ENCODE data around the gene NOP58. TPM values are rescaled to one million over a fixed set of nuclear protein-coding genes. Genes with fewer than 3 reads are reported as not detected.
A peak's percentile ranks its signal among the peaks of the same experiment; 100 is the strongest.

The NOP58 gene
- total and polyA plus RNA-seq, 10 of the 15 experiments (the other 5 are each of a cell fraction or from before 2014, with no cell fraction given) = 131 to 327 (median 217) TPM

DNA sequence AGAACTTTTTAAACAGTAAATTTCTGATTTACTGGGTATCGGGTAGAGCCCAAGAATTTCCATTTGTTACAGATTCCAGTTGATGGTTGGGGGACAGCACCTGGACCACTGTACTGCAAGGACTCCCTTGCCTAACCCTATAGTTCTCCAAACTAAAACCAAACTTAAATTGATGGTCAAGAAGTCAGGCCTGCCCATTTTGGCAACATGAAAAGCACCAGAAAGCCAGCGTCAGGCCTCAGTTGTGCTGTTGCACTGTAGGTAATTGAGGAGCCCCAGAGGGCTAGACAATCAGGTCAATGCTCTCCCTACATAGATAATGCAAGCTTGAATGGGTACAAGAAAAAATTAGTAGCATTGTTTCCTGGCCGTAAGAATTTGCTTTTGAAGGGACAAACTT lies 40.5 kb downstream of the NOP58 start:
- Histone ChIP-seq H3K9ac (ENCODE audit: control insufficient read depth, insufficient read depth, low read length) (no peak overlapping the region), H4K20me1 (ENCODE audit: control insufficient read depth, insufficient read depth) (no peaks in the 10 kb centered on the region), H3K27ac (ENCODE audit: control insufficient read depth, insufficient read depth) (no peak overlapping the region), H3K4me1 (ENCODE audit: control insufficient read depth, insufficient read depth, low read length) (no peaks in the 10 kb centered on the region), H3K79me2 (ENCODE audit: control insufficient read depth, insufficient read depth, low read length) (no peaks in the 10 kb centered on the region), H2AFZ (ENCODE audit: control insufficient read depth, low read depth, low read length) (no peak overlapping the region), H3K36me3 (ENCODE audit: control insufficient read depth in 2 of 2, insufficient read depth in 2 of 2, low read length in 1 of 2) (peaks cover 10 to 39% of the 10 kb centered on the region in 2 experiments), H3K9me3 (replicated peaks; ENCODE audit: control insufficient read depth, insufficient read depth, low read length) (no peaks in the 10 kb centered on the region), H3K4me2 (ENCODE audit: control insufficient read depth, insufficient read depth) (no peak overlapping the region), H3K4me3 (no peak overlapping the region), H3K27me3 (replicated peaks in 1 of 2; ENCODE audit: control insufficient read depth in 2 of 2, insufficient read depth in 2 of 2, low read length in 1 of 2) (no peaks in the 10 kb centered on the region)
- 96% methylated on average over 3 of the region's 3 CpGs for WGBS (ENCODE audit: insufficient coverage, insufficient replicate concordance, low lambda C conversion rate, missing lambda C conversion rate)
- in situ Hi-C loops (cut with MboI) = no loop called here
- BruUV-seq (replicated peaks) = no TSS peak
- CTCF ChIA-PET = interaction anchor here (1.2 kb wide), 1 partner anchor 11 kb away, joined by 4 read pairs; no protein-coding TSS in a partner anchor
- intact Hi-C loops (cut with micrococcal nuclease; ENCODE audit: unreplicated experiment) = no loop called here
- DNase-seq (ENCODE audit: low read depth, low spot score) = no peak
- POLR2A ChIA-PET = no interaction called here
- no peak for FAIRE-seq
- TF ChIP-seq POLR2A (IDR thresholded peaks at IDR 0.05; ENCODE audit: low read depth, low read length) (0 out of 2 replicates have a peak, but pooled peaks have one; percentile 34), NR2C2 (IDR thresholded peaks at IDR 0.05; ENCODE audit: borderline replicate concordance, control insufficient read depth, insufficient read length, low read depth) (no peak), SP1 (IDR thresholded peaks at IDR 0.05; ENCODE audit: low read depth, low read length) (no peak), RELA (IDR thresholded peaks at IDR 0.05; ENCODE audit: borderline replicate concordance, partially characterized antibody) (no peak), POLR2AphosphoS5 (IDR thresholded peaks at IDR 0.05; ENCODE audit: low read length) (peak; percentile 32; the same call in 1 of the 2 replicates), RCOR1 (conservative IDR thresholded peaks at IDR 0.05; ENCODE audit: low read depth, low read length) (no peak)
- TF ChIP-seq, protein P1, sequence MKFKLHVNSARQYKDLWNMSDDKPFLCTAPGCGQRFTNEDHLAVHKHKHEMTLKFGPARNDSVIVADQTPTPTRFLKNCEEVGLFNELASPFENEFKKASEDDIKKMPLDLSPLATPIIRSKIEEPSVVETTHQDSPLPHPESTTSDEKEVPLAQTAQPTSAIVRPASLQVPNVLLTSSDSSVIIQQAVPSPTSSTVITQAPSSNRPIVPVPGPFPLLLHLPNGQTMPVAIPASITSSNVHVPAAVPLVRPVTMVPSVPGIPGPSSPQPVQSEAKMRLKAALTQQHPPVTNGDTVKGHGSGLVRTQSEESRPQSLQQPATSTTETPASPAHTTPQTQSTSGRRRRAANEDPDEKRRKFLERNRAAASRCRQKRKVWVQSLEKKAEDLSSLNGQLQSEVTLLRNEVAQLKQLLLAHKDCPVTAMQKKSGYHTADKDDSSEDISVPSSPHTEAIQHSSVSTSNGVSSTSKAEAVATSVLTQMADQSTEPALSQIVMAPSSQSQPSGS (IDR thresholded peaks at IDR 0.05; ENCODE audit: low read length) = no peak
- TF ChIP-seq, protein P2, sequence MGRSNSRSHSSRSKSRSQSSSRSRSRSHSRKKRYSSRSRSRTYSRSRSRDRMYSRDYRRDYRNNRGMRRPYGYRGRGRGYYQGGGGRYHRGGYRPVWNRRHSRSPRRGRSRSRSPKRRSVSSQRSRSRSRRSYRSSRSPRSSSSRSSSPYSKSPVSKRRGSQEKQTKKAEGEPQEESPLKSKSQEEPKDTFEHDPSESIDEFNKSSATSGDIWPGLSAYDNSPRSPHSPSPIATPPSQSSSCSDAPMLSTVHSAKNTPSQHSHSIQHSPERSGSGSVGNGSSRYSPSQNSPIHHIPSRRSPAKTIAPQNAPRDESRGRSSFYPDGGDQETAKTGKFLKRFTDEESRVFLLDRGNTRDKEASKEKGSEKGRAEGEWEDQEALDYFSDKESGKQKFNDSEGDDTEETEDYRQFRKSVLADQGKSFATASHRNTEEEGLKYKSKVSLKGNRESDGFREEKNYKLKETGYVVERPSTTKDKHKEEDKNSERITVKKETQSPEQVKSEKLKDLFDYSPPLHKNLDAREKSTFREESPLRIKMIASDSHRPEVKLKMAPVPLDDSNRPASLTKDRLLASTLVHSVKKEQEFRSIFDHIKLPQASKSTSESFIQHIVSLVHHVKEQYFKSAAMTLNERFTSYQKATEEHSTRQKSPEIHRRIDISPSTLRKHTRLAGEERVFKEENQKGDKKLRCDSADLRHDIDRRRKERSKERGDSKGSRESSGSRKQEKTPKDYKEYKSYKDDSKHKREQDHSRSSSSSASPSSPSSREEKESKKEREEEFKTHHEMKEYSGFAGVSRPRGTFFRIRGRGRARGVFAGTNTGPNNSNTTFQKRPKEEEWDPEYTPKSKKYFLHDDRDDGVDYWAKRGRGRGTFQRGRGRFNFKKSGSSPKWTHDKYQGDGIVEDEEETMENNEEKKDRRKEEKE (IDR thresholded peaks at IDR 0.05) = no peak
- SMC1A ChIA-PET (ENCODE audit: uncharacterized antibody, unreplicated experiment) = interaction anchor here (1.6 kb wide), 1 partner anchor 12 kb away, joined by 3 read pairs; no protein-coding TSS in a partner anchor
- ATAC-seq = peak; percentile 12; the same call in 2 of the 3 replicates
- RAD21 ChIA-PET (ENCODE audit: unreplicated experiment) = no interaction called here

Measured in GM12878 (cell line).